Activated CD4-positive, alpha-beta T cell treated with anti-CD3 and anti-CD28 coated beads for 4 hours (primary cell): Measurements from ENCODE around the gene P2RY6.

Source experiments
- DNase-seq, 2 donors: peaks; one replicate each; pipeline ENCODE4 v3.0.0-alpha.2; 2020

The P2RY6 gene

DNA sequence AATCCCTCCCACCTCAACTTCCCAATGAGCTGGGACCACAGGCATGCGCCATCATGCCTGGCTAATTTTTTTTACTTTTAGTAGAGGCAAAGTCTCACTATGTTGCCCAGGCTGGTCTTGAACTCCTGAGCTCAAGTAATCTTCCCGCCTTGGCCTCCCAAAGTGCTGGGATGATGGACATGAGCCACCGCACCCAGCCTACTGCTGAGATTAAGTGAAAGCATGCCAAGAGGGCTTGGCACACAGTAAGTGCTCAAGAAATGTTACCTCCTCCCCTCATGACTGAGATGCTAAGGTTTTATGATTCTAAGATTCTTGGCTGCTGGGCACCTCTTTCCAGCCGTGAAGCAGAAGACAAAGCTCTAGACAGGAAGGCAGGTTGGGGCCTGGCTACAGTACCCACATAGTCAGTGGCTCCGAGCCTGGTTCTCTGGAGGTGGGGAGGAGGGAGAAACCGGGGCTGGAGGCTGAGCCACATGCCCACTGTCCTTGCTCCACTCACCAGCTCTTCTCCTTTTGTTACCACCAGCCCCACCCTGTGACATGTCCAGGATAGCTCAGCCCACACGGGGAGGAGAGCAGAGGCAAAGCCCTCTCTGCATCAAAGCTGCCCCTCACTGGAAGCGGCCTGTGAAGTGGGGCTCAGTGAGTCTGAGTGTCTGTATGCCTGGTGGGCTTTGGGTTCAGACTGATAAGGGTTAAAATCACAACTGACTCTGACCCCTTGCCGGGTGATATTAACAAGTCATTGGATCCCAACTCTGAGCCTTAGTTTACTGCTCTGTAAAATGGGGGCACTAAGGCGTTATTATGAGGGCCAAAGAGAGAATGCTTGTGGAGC, 48.8 kb downstream of the P2RY6 start:
- no peak for DNase-seq

DNA sequence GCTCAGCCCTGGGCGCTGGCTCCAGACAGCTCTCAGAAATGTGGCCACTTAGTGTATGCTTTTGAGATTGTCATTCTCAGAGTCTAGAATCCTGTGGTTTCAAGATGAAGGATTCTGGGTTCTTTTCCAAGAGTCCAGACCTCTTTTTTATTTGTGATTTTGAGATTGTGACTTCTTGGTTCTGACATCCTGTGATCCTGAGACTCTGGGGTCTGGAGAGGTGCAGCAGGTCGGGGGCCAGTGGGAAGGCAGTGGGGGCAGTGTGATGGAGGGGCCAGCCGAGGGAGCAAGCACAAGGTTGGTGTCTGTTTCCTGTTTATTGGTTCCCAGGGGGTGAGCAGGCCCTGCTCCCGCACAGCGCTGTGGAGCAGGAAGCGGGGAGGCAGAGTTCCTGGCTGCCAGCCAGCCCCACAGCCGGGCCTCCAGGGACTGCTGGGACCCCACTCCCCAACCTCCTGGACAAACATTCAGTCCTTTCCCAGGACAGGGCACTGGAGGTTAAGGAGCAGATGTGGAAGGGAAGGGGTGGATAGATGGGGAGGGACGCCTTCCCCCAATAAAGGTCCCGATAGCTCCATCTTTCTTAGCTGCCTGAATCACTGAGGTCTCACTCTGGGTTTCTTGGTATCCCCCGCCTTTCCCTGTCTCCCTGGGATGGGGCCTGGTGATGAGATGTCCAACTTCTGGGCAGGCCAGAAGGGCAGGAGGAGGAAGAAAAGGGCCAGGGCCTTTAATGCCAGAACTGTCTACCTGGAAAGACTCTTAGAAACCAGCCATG, 49.7 kb downstream of the P2RY6 start:
- DNase-seq = no peak

DNA sequence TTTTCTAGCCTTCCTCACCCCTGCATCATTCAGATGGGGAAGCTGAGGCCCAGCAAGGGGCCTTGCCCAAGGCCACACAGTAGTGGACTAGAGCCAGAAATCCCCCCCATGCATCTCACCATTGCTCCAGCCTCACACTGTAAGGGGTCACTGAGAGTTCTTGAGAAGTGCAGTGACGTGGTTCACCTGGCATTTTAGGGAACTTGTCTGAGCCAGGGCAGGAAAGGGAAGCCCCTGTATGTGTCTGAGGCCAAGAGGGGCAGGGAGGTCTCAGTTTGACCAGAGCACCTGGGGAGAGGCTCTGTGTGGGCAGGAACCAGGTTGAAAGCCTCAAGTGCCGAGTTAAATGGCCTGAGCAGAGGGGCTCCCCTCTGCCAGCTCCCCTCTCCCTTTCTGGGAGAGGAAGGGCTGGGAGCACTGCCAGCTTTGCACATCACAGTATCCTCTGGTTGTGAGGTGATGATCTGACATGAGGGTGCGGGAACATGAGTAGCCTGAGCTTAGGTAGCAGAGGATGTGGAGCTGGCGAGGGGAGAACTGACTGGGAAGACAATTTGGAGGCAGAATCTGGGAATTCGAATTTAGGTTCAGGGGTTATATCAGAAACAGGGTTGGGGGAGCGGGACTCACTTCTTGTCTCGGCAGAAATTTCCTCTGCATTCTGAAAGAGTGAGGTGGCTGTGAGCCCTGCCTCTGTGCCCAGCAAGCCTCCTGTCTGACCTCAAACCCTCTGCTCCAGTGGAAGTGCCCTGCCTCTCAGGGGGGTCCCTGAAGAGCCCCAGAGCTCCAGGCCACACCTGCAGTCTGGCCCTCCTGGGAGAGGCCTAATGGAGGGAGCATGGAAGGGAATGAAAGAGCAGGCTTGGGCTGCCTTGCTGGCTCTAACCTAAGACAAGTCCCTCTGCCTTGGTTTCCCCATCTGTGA, 50.5 kb downstream of the P2RY6 start:
- DNase-seq = no peak

DNA sequence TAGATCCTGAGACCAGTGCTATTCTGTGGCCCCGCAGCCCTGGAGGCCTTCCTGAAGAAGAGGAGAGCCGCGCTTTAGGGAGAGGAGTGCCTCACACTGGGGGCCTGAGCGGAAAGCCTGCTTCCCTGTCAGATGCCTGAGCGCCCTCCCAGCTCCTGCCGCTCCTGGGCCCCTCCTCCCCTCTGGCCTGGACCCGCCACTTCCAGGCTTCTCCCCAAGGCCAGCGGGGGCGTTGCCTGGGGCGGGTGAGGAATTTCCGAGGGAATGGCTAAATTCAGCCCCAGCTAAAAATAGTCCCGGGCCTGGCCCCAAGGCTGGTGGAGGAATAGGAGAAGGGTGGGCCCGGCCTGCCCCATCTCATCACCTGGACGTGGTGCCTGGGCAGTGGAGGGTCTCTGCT, 51.3 kb downstream of the P2RY6 start:
- DNase-seq = no peak

DNA sequence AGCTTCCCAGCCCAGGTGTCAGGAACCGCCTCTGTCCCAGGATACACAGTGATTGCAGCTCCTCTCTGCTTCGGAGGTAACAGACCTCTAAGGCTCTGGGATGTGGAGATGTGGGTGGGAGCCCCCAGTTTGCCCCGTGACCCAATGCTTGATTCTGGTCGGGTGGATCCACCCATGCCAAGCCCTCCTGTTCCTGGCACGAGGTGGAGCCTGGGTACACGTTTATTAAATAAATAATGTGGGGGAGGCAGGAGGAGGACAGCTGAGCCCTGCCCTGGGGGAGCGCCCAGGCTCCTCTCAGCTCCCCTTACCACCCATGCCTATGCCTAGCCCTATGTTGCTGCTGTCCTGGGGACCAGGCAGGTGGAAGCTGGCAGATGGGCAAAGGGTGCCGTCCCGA, 52.0 kb downstream of the P2RY6 start:
- no peak for DNase-seq

DNA sequence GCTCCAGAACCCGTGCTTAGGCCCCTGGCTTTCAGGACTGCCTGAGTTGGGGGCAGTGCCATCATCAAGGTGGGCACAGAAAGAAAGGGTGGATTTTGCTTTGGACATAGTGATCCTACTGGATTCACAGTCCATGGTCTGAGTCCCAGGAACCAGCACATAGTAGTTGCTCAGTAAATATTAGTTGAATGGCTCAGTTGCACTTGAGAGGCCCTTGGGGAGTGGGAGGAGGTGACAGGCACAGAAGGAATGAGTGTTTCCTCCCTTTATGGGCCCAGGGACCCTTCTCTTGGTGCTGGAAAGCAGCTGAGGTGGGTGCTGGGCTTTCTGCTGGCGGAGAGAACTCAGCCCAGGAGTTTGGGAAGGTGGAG, 52.5 kb downstream of the P2RY6 start:
- DNase-seq = no peak

DNA sequence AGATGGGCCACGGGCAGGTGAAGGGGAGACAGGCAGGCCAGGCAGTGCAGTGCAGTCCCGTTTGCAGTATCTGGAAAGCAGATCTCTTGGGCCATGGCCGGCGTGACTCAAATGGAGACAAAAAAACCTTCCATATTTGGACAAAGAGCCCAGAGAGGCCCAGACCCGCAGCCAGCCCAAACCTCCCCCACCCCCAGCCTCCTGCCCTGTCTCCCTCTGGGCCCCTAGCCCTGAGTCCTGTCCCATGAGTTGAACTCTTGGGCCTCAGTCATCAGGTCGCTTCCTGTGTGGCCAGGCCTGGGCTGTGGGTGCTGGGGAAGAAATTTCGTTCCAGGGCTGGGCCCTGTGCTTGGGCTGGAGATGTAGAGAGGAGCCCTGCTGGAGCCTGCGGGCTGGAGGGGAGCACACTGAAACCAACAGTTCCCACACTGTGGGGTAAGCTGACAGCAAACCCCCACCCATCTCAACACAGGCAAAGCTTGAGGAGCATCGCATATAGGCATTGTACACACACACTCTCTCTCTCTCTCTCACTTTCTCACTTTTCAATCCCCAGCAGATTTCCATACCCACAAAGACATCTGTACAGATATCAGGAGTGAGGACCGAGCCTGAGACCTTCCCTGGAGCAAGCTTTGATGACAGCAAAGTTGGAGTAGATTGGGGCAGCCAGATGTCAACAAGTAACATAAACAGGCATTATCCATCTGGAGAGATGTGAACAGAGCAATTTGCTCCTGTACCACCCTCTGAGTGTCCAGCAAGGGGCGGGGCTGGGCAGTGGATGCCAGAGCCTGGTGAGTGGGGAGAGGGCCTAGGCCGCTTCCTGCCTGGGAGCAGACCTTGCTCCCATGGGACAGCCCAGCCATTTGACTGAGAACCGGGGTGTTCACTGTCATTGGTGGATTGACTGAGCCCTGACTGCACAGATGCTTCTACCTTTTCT, 53.2 kb downstream of the P2RY6 start:
- DNase-seq = no peak

DNA sequence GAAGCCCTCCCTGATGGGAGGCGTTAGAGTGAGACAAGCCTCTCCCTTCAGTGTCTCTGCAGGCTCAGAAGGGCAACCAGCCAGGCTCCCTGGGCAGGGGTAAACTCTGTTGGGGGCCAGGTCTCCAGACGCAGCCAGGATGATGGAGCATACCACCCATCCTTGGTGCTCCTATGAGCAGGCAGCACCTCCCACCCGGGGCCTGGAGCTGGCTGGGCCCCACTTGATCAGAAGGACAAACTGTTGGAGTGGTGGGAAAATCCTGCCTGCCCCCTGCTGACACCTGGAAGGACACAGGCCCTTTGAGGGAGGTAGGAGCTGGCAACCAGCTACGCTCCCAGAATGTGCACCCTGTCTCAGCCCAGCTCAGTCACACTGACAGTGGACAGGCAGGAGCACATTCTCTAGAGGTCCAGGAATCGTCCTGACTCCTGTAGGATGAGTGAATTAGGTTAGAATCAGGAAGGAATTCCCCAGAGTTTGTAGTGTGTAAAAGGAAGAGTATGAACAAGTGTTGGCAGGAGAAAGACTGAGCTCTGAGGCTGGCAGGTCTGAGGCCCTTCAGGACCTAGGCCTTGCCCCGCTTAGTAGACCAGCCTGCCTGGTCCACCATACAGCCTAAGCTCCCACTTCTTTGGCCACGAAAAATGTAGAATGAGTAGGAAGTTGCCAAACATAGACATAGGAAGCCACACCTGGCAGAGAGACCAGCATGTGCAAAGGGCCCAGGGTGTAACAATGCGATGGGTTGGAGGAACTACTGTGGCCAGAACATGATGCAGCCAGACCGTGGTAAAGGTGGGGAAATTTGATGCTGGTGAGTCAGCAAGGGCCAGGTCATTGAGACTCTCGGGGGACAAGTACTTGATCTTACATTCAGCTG, 55.0 kb downstream of the P2RY6 start:
- DNase-seq = no peak

DNA sequence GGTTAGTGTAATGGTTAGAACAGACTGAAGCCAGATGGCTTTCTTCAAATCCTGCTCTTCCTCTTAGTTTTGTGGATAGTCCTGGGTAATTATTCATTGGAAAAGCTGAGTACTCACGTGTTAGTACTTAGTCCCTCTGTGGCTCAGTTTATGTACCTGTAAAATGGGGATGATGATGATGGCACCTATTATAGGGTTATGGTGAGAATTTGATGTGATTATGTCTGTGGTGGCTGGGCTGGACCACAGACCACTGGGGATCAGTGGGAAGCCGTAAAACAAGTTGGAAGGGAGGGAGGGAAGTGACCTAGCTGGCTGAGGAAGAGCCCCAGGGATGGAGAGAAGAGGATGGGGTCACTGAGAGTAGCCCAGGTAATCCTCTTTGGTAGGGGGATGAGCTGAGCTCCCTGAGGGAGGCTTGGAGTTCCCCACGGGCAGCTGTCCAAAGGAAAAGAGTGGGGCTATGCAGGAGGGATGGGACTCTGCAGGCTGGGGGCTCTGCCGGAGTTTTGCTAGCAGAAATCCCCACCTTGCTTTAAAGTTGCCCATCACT, 55.8 kb downstream of the P2RY6 start:
- no peak for DNase-seq

DNA sequence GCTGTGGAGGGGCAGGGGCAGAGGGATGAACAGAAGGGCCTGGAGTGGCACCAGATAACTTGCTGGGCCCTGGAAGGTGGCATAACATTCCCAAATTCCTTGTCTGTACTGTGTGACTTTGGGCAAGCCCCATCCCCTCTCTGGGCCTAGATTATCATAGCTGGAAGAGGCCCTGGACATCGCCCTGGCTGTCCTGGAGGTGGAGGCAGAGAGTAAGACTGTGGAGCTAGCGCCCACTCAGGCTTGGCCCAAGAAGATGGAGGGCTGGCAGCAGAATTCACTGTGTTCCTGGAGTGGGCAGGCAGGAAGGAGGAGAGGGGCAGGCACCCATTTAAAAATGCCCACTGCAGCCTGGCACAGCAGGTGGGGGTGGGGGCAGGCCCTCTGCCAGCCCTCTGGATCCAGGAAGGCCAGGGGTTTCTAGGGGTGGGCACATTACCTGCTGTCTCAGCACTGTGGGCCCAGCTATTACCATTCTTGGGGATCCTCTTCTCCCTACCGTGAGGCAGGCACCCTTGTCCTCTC, 58.5 kb downstream of the P2RY6 start:
- no peak for DNase-seq

DNA sequence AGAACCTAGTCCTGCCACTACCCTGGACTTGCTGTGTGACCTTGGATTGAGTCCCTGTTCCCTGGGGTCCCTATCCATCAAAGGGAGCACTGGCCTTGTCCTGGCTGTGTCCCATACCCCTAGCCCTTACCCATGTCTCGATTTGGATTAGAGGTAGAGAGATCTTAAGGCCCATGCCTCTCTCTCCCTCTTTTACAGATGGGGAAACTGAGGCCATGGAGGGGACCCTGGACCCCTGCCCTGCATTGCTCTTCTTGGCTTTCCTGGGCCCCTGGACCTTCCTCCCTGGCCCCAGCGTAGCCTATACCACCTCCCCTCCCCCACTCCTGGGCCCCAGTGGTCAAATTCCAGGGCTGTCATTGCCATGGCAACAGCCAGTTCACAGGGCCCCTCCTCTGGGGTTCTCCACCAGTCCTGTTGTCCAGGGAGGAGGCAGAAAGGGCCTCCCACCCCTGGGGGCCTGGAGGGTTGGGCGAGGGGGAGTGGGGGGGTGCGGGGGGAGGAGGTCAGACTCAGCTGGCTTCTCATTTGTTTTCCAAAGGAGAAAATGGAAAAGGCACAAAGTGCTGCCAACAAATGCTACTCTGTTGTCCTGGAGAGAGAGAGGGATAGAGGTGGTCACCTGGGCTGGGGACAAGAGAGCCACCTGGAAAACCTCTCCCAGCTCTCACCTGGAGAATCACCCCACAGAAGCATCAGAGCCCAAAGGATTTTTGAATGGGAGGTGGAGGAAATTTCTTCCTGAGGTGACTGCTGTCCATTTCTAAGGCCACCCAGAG, 59.2 kb downstream of the P2RY6 start:
- DNase-seq = no peak

DNA sequence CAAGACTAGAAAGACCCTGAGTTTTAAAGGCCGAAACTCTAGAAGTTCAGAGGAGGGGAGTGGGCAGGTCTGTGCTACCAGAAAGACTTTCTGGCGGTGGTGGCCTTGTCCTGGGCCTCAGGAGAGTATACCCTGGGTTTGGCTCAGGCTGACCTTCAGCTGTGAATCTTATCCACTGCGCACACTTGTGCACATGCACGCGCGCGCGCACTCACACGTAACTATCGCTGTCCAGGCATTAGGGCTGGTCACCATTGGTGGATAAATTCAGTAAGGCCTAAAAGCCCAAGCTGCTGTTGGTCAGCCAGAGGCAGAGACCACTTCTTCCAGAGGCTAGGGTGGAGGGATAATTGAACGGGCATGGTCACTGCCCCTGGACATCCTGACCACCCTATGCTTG, 61.0 kb downstream of the P2RY6 start:
- no peak for DNase-seq

DNA sequence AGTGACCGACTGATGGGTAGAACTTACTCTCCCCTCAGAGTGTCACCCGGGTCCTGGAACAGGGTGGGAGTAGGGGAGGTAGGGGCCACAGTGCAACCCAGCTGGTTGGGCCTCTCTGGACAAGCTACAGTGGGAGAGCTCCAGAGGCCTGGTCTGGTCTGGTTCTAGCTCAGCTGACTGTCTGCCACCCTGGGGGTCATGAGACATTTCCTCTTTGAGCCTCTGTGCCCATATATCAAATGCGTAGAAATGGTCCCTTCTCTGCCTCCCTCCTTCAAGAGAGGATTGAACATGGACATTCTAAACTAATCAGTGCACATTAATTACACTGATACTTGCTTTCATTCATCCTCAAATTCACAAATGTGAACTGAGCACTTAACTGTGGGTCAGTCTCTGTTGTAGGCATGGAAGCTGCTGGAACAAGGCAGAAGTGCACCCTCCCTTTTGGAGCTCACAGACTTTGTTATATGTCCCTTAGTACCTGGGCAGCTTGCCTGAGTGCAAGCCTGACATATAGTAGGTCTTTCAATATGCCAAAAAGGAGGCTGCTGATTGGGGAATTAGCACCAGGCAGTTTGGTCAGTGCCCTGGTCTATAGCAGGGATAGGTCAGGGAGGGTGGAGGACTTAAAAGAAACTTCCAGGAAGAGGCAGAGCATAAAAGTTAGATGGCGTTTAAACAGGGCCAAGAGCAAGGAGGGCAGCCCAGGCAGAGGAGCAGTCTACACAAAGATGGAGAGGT, 61.7 kb downstream of the P2RY6 start:
- no peak for DNase-seq

DNA sequence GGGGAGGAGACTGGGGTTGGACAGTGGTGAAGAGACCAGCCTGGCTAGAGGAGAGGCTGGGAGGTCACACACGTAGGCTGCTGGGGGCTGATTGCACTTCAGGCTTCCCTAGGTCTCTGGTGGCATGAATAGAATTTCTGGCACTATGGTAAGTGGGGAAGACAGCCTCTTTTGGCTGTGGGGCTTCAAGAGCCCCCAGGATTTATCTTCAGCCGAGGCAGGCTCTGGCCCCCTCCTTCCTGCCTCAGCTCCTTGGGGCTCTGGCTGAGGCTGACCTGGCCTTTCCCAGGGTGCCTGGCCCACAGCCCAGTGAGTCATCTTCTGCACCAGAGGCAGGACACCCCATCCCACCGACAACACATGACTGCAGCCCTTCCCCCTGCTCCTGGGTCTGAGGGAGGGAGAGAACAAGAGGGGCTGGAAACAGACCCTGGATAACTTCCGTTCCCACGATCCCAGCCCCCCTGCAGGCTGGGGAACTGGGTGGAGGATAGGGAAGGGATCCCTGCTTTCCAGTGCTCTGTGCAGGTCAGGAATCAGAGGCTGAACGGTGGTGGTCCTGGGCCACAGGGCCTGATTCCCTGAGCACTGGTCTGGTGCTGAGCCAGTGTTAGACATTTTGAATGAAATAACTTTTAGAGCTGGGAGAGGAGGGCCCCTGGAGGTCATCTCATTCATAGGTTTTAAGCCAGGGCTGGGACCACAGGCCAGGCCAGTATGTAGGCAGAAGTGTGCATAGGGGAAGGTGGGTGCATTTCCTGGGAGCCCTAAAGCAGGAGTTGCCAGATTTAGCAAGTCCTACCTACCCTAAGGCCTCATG, 62.5 kb downstream of the P2RY6 start:
- no peak for DNase-seq

DNA sequence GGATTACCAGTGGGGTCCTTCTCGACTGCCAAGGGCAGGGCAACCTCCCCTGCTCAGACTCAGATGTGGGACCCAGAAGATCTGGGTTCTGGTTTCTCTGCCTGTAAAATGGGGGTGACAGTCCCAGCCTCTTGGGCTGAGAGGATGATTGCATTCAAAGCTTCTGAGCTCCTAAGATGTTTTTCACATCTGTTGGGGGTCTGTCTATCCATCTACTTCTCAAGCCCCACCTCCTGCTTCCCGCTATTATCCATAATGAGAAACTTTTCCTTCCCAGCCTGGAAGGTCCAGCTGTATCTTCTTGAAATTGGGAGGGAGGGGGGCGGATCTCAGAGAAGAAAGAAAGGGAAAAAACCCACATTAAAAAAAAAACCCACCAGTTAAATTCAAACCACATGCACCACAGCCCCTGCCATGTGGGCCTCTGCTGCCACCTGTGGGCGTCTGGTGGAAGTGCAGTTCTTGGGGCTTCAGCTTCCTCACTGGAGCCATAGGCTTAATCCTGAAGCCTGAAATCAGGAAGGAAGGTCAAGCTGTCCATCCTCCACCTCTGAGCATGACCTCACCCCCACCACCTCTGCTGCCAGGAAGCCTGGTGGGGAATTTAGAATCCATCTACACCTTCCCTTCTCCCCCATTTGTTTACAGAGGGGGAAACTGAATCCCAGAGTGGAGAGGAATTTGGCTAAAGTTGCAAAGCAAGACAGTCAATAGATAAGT, 63.2 kb downstream of the P2RY6 start:
- DNase-seq = peak; percentile 62 to 81

DNA sequence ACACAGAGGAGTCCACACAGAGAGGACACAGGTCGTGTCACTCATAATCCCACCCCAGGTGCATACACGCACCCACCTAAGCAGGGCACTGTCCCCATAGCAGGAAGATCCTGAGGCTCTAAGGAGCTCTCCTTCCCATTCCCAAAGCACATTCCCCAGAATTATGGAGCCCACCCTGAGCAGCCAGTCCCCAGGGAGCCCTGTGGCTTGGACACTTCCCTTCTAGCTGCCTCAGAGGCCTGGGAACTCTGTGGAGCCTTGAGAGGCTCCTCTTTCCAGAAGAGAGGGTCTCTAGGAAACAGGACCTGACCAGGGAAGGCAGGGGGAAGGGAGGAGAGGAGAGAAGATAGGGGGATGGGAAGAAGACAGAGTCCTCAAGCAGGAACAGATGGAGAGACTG, 65.7 kb downstream of the P2RY6 start:
- DNase-seq = no peak

DNA sequence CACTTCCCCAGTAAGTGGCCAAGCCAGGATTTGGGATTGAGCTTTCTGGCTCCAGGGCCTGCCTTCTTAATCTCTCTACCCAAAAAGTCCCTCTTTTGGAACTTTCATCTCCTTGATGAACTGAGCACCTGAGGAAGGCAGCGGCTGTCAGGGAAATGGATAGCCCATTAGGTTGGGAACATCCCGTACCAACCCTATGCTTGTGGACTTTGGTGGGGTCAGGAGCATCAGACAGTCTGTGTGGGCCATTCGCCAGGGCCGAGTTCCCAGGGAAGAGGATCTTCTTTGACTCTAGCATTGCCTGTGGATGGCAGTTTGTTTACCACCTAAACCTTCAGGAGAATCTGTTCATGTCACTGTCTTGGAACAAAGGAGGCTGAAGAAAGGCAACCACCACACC, 66.1 kb downstream of the P2RY6 start:
- no peak for DNase-seq
